HCT116 (cell line): Measurements from ENCODE around the gene LHPP. TPM values are rescaled to one million over a fixed set of nuclear protein-coding genes. Genes with fewer than 3 reads are reported as not detected.

Experiments used
- ATAC-seq: fragments of 200-7000 bp; cut with Tn5 transposase; 2 replicates; pipeline ENCODE4 v1.9.1; 2020; ENCODE audit warnings: mild to moderate bottlenecking, moderate library complexity
- BruUV-seq: library from RNA; stranded (reverse); fragments of 400-500 nt; replicated peaks from 2 replicates; lab custom pipeline; 2021; lab: Mats Ljungman, UMichigan
- CTCF ChIA-PET: fragments of 300-600 bp; sonication (Branson Sonifier 250); formaldehyde crosslinking; loops from one replicate; lab custom pipeline; 2021; ENCODE audit warnings: antibody characterized with exemption; lab: Charles Lee
- POLR2A ChIA-PET: fragments of 300-600, 350-600 bp; sonication (Branson Sonifier 250); formaldehyde crosslinking; loops from one replicate; lab custom pipeline; 2021; ENCODE audit warnings: antibody characterized with exemption; lab: Charles Lee
- RAD21 ChIA-PET, 2 experiments: fragments of 300-600 bp; sonication (Branson Sonifier 250); formaldehyde crosslinking; loops; one replicate each; lab custom pipeline; 2023; ENCODE audit warnings: low total read pairs in 2 of 2; ENCODE audit not compliant: uncharacterized antibody in 2 of 2, unreplicated experiment in 2 of 2, low non-redundant PET in 1 of 2; lab: Charles Lee
- DNase-seq: peaks from one replicate; pipeline ENCODE4 v3.0.0-alpha.2; 2010; ENCODE audit warnings: low read depth, low spot score
- H2AFZ ChIP-seq: fragments of 200-600 bp; shearing (Covaris generic), sonication (generic); 2 replicates; pipeline ENCODE4 v1.6.1; 2017; ENCODE audit warnings: low read depth, mixed run types, mixed read lengths, antibody characterized with exemption, low read length; ENCODE audit not compliant: poor library complexity, severe bottlenecking
- H3K27ac ChIP-seq: 2 replicates; pipeline ENCODE4 v1.5.1; 2012; ENCODE audit warnings: low read depth, low read length
- H3K27me3 ChIP-seq: fragments of 200-600 bp; sonication (generic); 2 replicates; pipeline ENCODE4 v1.6.1; 2016; ENCODE audit warnings: mixed run types, low read length, mixed read lengths; ENCODE audit not compliant: insufficient read depth
- H3K36me3 ChIP-seq, 2 experiments: fragments of 200-500 bp in 1 of 2; fragments of 200-600 bp in 1 of 2; sonication (Bioruptor generic) in 1 of 2; sonication (generic) in 1 of 2; 2 replicates each; pipeline versions ENCODE4 v1.5.1 to v1.6.1; 2014 to 2016; ENCODE audit warnings: low read length in 2 of 2, inconsistent platforms in 1 of 2, mixed read lengths in 1 of 2, mixed run types in 1 of 2; ENCODE audit not compliant: insufficient read depth in 2 of 2, control insufficient read depth in 1 of 2
- H3K4me1 ChIP-seq, 2 experiments: fragments of 200-600 bp in 1 of 2; sonication (generic) in 1 of 2; 2 replicates each; pipeline versions ENCODE4 v1.5.1 to v1.6.1; 2012 to 2017; ENCODE audit warnings: low read length in 2 of 2, inconsistent platforms in 1 of 2, mild to moderate bottlenecking in 1 of 2, mixed read lengths in 1 of 2, mixed run types in 1 of 2, moderate library complexity in 1 of 2; ENCODE audit not compliant: insufficient read depth in 2 of 2, control insufficient read depth in 1 of 2
- H3K4me2 ChIP-seq: fragments of 200-600 bp; sonication (generic); 2 replicates; pipeline ENCODE4 v1.6.1; 2017; ENCODE audit warnings: mixed run types, low read length, mixed read lengths
- H3K4me3 ChIP-seq, 2 experiments: fragments of 200-600 bp in 1 of 2; sonication (generic) in 1 of 2; replicated peaks in 1 of 2; 2 replicates each; pipeline ENCODE4 v1.5.1; 2011 to 2016; ENCODE audit warnings: low read length in 2 of 2, control low read depth in 1 of 2, low read depth in 1 of 2, mild to moderate bottlenecking in 1 of 2, mixed read lengths in 1 of 2, mixed run types in 1 of 2
- H3K79me2 ChIP-seq: fragments of 200-600 bp; sonication (generic); 2 replicates; pipeline ENCODE4 v1.6.1; 2017; ENCODE audit warnings: mild to moderate bottlenecking, mixed run types, low read length, moderate library complexity, mixed read lengths; ENCODE audit not compliant: insufficient read depth
- H3K9ac ChIP-seq: fragments of 200-600 bp; sonication (generic); 2 replicates; pipeline ENCODE4 v1.6.1; 2016; ENCODE audit warnings: low read length, mixed read lengths
- H3K9me2 ChIP-seq: fragments of 200-600 bp; sonication (generic), shearing (Covaris generic); 2 replicates; pipeline ENCODE4 v1.6.1; 2017; ENCODE audit warnings: mixed run types, mild to moderate bottlenecking, moderate library complexity; ENCODE audit not compliant: insufficient read depth
- H3K9me3 ChIP-seq, 2 experiments: fragments of 200-500 bp in 1 of 2; fragments of 200-600 bp in 1 of 2; sonication (Bioruptor generic) in 1 of 2; sonication (generic) in 1 of 2; 2 replicates each; pipeline ENCODE4 v1.6.1; 2014 to 2017; ENCODE audit warnings: low read length in 2 of 2, mixed read lengths in 2 of 2, inconsistent platforms in 1 of 2, low read depth in 1 of 2, mild to moderate bottlenecking in 1 of 2, mixed run types in 1 of 2, moderate library complexity in 1 of 2; ENCODE audit not compliant: control insufficient read depth in 1 of 2, insufficient read depth in 1 of 2
- H4K20me1 ChIP-seq: fragments of 200-600 bp; sonication (generic), shearing (Covaris generic); 2 replicates; pipeline ENCODE4 v1.6.1; 2017; ENCODE audit warnings: mixed run types, mild to moderate bottlenecking, moderate library complexity; ENCODE audit not compliant: insufficient read depth
- CBX3 ChIP-seq: IDR thresholded peaks from 2 replicates; pipeline ENCODE4 v1.6.1; 2012; ENCODE audit warnings: low read depth
- EZH2phosphoT487 ChIP-seq: fragments of 200-600 bp; IDR thresholded peaks from 2 replicates; pipeline ENCODE4 v1.6.1; 2018; ENCODE audit warnings: antibody characterized with exemption, borderline replicate concordance
- FOSL1 ChIP-seq: IDR thresholded peaks from 2 replicates; pipeline ENCODE4 v1.6.1; 2012; ENCODE audit warnings: low read depth
- SRF ChIP-seq: IDR thresholded peaks from 2 replicates; pipeline ENCODE4 v1.6.1; 2012; ENCODE audit warnings: low read depth
- YY1 ChIP-seq: IDR thresholded peaks from 2 replicates; pipeline ENCODE4 v1.6.1; 2011; ENCODE audit warnings: low read length, low read depth, moderate library complexity, mild to moderate bottlenecking; ENCODE audit not compliant: insufficient replicate concordance; ENCODE audit errors: extremely low read depth
- ZFX ChIP-seq: fragments of 450-650 bp; IDR thresholded peaks from 2 replicates; pipeline ENCODE4 v1.6.1; 2017
- ZNF274 ChIP-seq: fragments of 200-500 bp; sonication (Bioruptor generic); IDR thresholded peaks from 2 replicates; pipeline ENCODE4 v1.6.1; 2014; ENCODE audit warnings: mild to moderate bottlenecking, low read depth, low read length, inconsistent platforms
- intact Hi-C: fragments of 100-400 bp; cut with micrococcal nuclease; formaldehyde crosslinking; loops from 2 replicates; pipeline ENCODE4 v1.10.0; 2022
- total RNA-seq: library from RNA; stranded (reverse); gene quantifications from one replicate; pipeline ENCODE4 v1.2.1, GENCODE V29; 2021; ENCODE audit not compliant: unreplicated experiment
- TF ChIP-seq, protein P1 (sequence below), 3 experiments: fragments of 200-600 bp in 1 of 3; sonication (generic) in 1 of 3; IDR thresholded peaks in 2 of 3; conservative IDR thresholded peaks in 1 of 3; 2 replicates each; pipeline ENCODE4 v1.5.1; 2012 to 2017; ENCODE audit warnings: low read depth in 2 of 3, low read length in 2 of 3, antibody characterized with exemption in 1 of 3, borderline replicate concordance in 1 of 3, control low read depth in 1 of 3, mild to moderate bottlenecking in 1 of 3, mixed read lengths in 1 of 3, mixed run types in 1 of 3, moderate library complexity in 1 of 3; ENCODE audit not compliant: insufficient read depth in 1 of 3
- TF ChIP-seq, protein P2 (sequence below): IDR thresholded peaks from 2 replicates; pipeline ENCODE4 v1.6.1; 2012
- TF ChIP-seq, protein P3 (sequence below): IDR thresholded peaks from 2 replicates; pipeline ENCODE4 v1.6.1; 2012; ENCODE audit warnings: low read depth

The LHPP gene
- total RNA-seq, 1 experiment from 2014 or later: 45.8 TPM

DNA sequence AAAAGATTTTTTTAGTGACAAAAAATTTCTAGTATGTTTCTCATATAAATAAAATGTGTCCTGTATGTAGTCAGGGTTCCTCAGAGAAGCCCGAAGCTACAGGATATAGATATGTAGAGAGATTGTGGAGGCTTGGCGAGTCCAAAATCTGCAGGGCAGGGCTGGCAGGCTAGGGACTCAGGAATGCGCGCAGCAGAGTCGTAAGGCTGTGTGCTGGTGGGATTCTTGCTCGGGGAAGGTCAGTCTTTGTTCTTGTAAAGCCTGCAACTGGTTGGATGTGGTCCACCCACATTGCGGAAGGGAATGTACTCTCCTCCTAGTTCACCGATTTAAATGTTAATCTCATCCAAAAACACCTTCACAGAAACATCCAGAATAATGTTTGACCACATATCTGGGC, 30.6 kb downstream of the LHPP start:
- POLR2A ChIA-PET: no interaction called here
- Histone ChIP-seq H3K4me2 (no peak overlapping the region), H3K9me2 (no peaks in the 10 kb centered on the region), H3K9me3 (no peaks in the 10 kb centered on the region), H3K4me1 (no peaks in the 10 kb centered on the region), H3K27me3 (no peaks in the 10 kb centered on the region), H3K9ac (no peak overlapping the region), H4K20me1 (no peaks in the 10 kb centered on the region), H3K36me3 (no peaks in the 10 kb centered on the region), H3K79me2 (no peaks in the 10 kb centered on the region), H3K27ac (no peak overlapping the region), H3K4me3 (no peak overlapping the region), H2AFZ (no peak overlapping the region)
- no peak for ATAC-seq
- BruUV-seq: no TSS peak
- DNase-seq: no peak
- CTCF ChIA-PET: no interaction called here
- intact Hi-C loops: no loop called here
- RAD21 ChIA-PET: no interaction called here
- TF ChIP-seq, protein P1, sequence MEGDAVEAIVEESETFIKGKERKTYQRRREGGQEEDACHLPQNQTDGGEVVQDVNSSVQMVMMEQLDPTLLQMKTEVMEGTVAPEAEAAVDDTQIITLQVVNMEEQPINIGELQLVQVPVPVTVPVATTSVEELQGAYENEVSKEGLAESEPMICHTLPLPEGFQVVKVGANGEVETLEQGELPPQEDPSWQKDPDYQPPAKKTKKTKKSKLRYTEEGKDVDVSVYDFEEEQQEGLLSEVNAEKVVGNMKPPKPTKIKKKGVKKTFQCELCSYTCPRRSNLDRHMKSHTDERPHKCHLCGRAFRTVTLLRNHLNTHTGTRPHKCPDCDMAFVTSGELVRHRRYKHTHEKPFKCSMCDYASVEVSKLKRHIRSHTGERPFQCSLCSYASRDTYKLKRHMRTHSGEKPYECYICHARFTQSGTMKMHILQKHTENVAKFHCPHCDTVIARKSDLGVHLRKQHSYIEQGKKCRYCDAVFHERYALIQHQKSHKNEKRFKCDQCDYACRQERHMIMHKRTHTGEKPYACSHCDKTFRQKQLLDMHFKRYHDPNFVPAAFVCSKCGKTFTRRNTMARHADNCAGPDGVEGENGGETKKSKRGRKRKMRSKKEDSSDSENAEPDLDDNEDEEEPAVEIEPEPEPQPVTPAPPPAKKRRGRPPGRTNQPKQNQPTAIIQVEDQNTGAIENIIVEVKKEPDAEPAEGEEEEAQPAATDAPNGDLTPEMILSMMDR (IDR thresholded peaks at IDR 0.05 in 2 of 3, conservative IDR thresholded peaks at IDR 0.05 in 1 of 3; ENCODE audit: borderline replicate concordance in 1 of 3, insufficient read depth in 1 of 3, low read depth in 2 of 3, low read length in 2 of 3): no peak
- TF ChIP-seq, protein P2, sequence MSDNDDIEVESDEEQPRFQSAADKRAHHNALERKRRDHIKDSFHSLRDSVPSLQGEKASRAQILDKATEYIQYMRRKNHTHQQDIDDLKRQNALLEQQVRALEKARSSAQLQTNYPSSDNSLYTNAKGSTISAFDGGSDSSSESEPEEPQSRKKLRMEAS: no peak
- no peak for TF ChIP-seq FOSL1
- no peak for TF ChIP-seq ZFX
- no peak for TF ChIP-seq SRF
- no peak for TF ChIP-seq YY1
- TF ChIP-seq, protein P3, sequence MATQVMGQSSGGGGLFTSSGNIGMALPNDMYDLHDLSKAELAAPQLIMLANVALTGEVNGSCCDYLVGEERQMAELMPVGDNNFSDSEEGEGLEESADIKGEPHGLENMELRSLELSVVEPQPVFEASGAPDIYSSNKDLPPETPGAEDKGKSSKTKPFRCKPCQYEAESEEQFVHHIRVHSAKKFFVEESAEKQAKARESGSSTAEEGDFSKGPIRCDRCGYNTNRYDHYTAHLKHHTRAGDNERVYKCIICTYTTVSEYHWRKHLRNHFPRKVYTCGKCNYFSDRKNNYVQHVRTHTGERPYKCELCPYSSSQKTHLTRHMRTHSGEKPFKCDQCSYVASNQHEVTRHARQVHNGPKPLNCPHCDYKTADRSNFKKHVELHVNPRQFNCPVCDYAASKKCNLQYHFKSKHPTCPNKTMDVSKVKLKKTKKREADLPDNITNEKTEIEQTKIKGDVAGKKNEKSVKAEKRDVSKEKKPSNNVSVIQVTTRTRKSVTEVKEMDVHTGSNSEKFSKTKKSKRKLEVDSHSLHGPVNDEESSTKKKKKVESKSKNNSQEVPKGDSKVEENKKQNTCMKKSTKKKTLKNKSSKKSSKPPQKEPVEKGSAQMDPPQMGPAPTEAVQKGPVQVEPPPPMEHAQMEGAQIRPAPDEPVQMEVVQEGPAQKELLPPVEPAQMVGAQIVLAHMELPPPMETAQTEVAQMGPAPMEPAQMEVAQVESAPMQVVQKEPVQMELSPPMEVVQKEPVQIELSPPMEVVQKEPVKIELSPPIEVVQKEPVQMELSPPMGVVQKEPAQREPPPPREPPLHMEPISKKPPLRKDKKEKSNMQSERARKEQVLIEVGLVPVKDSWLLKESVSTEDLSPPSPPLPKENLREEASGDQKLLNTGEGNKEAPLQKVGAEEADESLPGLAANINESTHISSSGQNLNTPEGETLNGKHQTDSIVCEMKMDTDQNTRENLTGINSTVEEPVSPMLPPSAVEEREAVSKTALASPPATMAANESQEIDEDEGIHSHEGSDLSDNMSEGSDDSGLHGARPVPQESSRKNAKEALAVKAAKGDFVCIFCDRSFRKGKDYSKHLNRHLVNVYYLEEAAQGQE: no peak
- no peak for TF ChIP-seq CBX3
- no peak for TF ChIP-seq ZNF274
- TF ChIP-seq EZH2phosphoT487: no peak
